IMR-90 (cell line): ENCODE results near the gene LUZP1. TPM values are rescaled to one million over a fixed set of nuclear protein-coding genes. Genes with fewer than 3 reads are reported as not detected.

Source experiments
- ATAC-seq: fragments of 200-7000 bp; cut with Tn5 transposase; 2 replicates; pipeline ENCODE4 v1.9.1; 2020; ENCODE audit warnings: low read depth, mild to moderate bottlenecking, moderate library complexity
- BruUV-seq: library from RNA; stranded (reverse); fragments of 400-500 nt; replicated peaks from 2 replicates; lab custom pipeline; 2021; lab: Mats Ljungman, UMichigan
- CTCF ChIA-PET: fragments of 300-600 bp; formaldehyde crosslinking; extraction: SDS; loops from one replicate; lab custom pipeline; 2021; ENCODE audit warnings: antibody characterized with exemption; lab: Yijun Ruan, JAX
- POLR2A ChIA-PET: fragments of 300-600 bp; sonication (Branson Sonifier 250); formaldehyde crosslinking; loops from one replicate; lab custom pipeline; 2022; ENCODE audit warnings: antibody characterized with exemption; ENCODE audit not compliant: unreplicated experiment; lab: Charles Lee
- DNase-seq: peaks from one replicate; pipeline ENCODE4 v3.0.0; 2013
- H2AFZ ChIP-seq: replicated peaks from 2 replicates; pipeline ENCODE3; 2013; ENCODE audit warnings: low read length, mild to moderate bottlenecking; ENCODE audit not compliant: poor library complexity
- H2AK5ac ChIP-seq: 2 replicates; pipeline ENCODE4 v1.6.1; 2013; ENCODE audit warnings: low read depth, low read length, inconsistent platforms
- H2AK9ac ChIP-seq: replicated peaks from 2 replicates; pipeline ENCODE3; 2013; ENCODE audit warnings: mild to moderate bottlenecking, low read depth, low read length, moderate library complexity; ENCODE audit not compliant: poor library complexity
- H2BK120ac ChIP-seq: 2 replicates; pipeline ENCODE4 v1.6.1; 2013; ENCODE audit warnings: low read depth, low read length, inconsistent platforms
- H2BK15ac ChIP-seq: 3 replicates; pipeline ENCODE4 v1.6.1; 2013; ENCODE audit warnings: low read depth, low read length, inconsistent platforms
- H2BK20ac ChIP-seq: 2 replicates; pipeline ENCODE4 v1.6.1; 2013; ENCODE audit warnings: low read depth, mild to moderate bottlenecking, inconsistent platforms, low read length, moderate library complexity
- H2BK5ac ChIP-seq: 2 replicates; pipeline ENCODE4 v1.6.1; 2013; ENCODE audit warnings: mild to moderate bottlenecking, low read depth, low read length, inconsistent platforms; ENCODE audit not compliant: poor library complexity, severe bottlenecking
- H3K14ac ChIP-seq: replicated peaks from 2 replicates; pipeline ENCODE4 v1.6.1; 2013; ENCODE audit warnings: low read depth, low read length, inconsistent platforms
- H3K18ac ChIP-seq: 2 replicates; pipeline ENCODE4 v1.6.1; 2013; ENCODE audit warnings: low read depth, low read length, control low read depth
- H3K23ac ChIP-seq: 2 replicates; pipeline ENCODE4 v1.6.1; 2013; ENCODE audit warnings: low read depth, low read length, inconsistent platforms
- H3K27ac ChIP-seq: 2 replicates; pipeline ENCODE4 v1.5.1; 2013; ENCODE audit warnings: mild to moderate bottlenecking, control low read depth, low read length; ENCODE audit not compliant: insufficient read depth
- H3K27me3 ChIP-seq: 2 replicates; pipeline ENCODE4 v1.6.1; 2013; ENCODE audit warnings: low read length; ENCODE audit not compliant: control insufficient read depth, insufficient read depth
- H3K36me3 ChIP-seq: 2 replicates; pipeline ENCODE4 v1.6.1; 2013; ENCODE audit warnings: low read length, mixed read lengths; ENCODE audit not compliant: control insufficient read depth, insufficient read depth
- H3K4ac ChIP-seq: 2 replicates; pipeline ENCODE4 v1.6.1; 2013; ENCODE audit warnings: low read depth, low read length, inconsistent platforms
- H3K4me1 ChIP-seq: 2 replicates; pipeline ENCODE4 v1.6.1; 2013; ENCODE audit warnings: low read length, mixed read lengths; ENCODE audit not compliant: control insufficient read depth, insufficient read depth
- H3K4me2 ChIP-seq: 2 replicates; pipeline ENCODE4 v1.6.1; 2013; ENCODE audit warnings: low read depth, mild to moderate bottlenecking, control low read depth, low read length, moderate library complexity
- H3K4me3 ChIP-seq: 2 replicates; pipeline ENCODE4 v1.5.1; 2013; ENCODE audit warnings: low read depth, mild to moderate bottlenecking, control low read depth, low read length, moderate library complexity; ENCODE audit not compliant: insufficient read depth
- H3K56ac ChIP-seq: 2 replicates; pipeline ENCODE4 v1.6.1; 2013; ENCODE audit warnings: low read length, inconsistent platforms; ENCODE audit not compliant: insufficient read depth; ENCODE audit errors: extremely low read depth
- H3K79me1 ChIP-seq, 2 experiments: 2 replicates each; pipeline ENCODE4 v1.6.1; 2013; ENCODE audit warnings: low read length in 2 of 2, inconsistent platforms in 1 of 2, low read depth in 1 of 2
- H3K9ac ChIP-seq: 2 replicates; pipeline ENCODE4 v1.6.1; 2013; ENCODE audit warnings: low read depth, low read length, control low read depth
- H3K9me1 ChIP-seq: 2 replicates; pipeline ENCODE4 v1.6.1; 2013; ENCODE audit warnings: low read length, inconsistent platforms; ENCODE audit not compliant: insufficient read depth
- H3K9me3 ChIP-seq: 2 replicates; pipeline ENCODE4 v1.6.1; 2013; ENCODE audit warnings: low read length; ENCODE audit not compliant: control insufficient read depth, insufficient read depth
- H4K20me1 ChIP-seq: 2 replicates; pipeline ENCODE4 v1.6.1; 2013; ENCODE audit warnings: low read length, inconsistent platforms; ENCODE audit not compliant: insufficient read depth
- H4K5ac ChIP-seq: 2 replicates; pipeline ENCODE4 v1.6.1; 2013; ENCODE audit warnings: mild to moderate bottlenecking, low read depth, low read length, control low read depth
- H4K8ac ChIP-seq, 2 experiments: 2 replicates each; pipeline ENCODE4 v1.6.1; 2013; ENCODE audit warnings: low read depth in 2 of 2, low read length in 2 of 2, control low read depth in 1 of 2, inconsistent platforms in 1 of 2
- H4K91ac ChIP-seq: 2 replicates; pipeline ENCODE4 v1.6.1; 2013; ENCODE audit warnings: low read depth, low read length, inconsistent platforms; ENCODE audit not compliant: insufficient read depth
- CHD1 ChIP-seq: IDR thresholded peaks from 2 replicates; pipeline ENCODE4 v1.6.1; 2012; ENCODE audit warnings: low read depth, low read length, improper control_type of control experiment
- NFE2L2 ChIP-seq: fragments of 150-350 bp; IDR thresholded peaks from 2 replicates; pipeline ENCODE4 v1.6.1; 2016; ENCODE audit warnings: low read depth, mild to moderate bottlenecking, low read length
- POLR2A ChIP-seq: IDR thresholded peaks from 2 replicates; pipeline ENCODE4 v1.6.1; 2012; ENCODE audit warnings: mild to moderate bottlenecking, low read depth, low read length
- WGBS, 2 experiments: methylation state at CpG; one replicate each; pipeline versions ENCODE4 v1.1.5 to v1.1.7; 2013; ENCODE audit warnings: missing lambda C conversion rate in 2 of 2; ENCODE audit not compliant: insufficient read length in 1 of 2; ENCODE audit errors: extremely low coverage in 2 of 2; 5-methylcytosine and 5-hydroxymethylcytosine counted together
- dilution Hi-C: fragments of 300-500 bp; cut with HindIII; formaldehyde crosslinking; loops from one replicate; pipeline ENCODE4 v1.14.3; 2018; ENCODE audit warnings: low sequenced_read_pairs; ENCODE audit not compliant: unreplicated experiment
- in situ Hi-C: fragments of 300-500 bp; cut with MboI; formaldehyde crosslinking; loops from 3 replicates; pipeline ENCODE4 v1.14.3; 2019; ENCODE audit warnings: low sequenced_read_pairs, inconsistent platforms, mixed read lengths
- intact Hi-C: fragments of 100-400 bp; cut with micrococcal nuclease; formaldehyde crosslinking; loops from 2 replicates; pipeline ENCODE4 v1.10.0; 2022
- polyA plus RNA-seq, 3 experiments: library from polyadenylated mRNA; depleted of rRNA; stranded (reverse); fragments of >200 nt; gene quantifications; 2 replicates each; pipeline ENCODE4 v1.2.3, GENCODE V29; 2012; ENCODE audit warnings: low replicate concordance in 1 of 3
- total RNA-seq: library from RNA; depleted of rRNA; stranded (reverse); fragments of >200 nt; gene quantifications from 2 replicates; pipeline ENCODE4 v1.2.3, GENCODE V29; 2012

LUZP1 gene
- total and polyA plus RNA-seq, 2 of the 4 experiments (the other 2 are of a cell fraction): 13.1 to 31.7 TPM

DNA sequence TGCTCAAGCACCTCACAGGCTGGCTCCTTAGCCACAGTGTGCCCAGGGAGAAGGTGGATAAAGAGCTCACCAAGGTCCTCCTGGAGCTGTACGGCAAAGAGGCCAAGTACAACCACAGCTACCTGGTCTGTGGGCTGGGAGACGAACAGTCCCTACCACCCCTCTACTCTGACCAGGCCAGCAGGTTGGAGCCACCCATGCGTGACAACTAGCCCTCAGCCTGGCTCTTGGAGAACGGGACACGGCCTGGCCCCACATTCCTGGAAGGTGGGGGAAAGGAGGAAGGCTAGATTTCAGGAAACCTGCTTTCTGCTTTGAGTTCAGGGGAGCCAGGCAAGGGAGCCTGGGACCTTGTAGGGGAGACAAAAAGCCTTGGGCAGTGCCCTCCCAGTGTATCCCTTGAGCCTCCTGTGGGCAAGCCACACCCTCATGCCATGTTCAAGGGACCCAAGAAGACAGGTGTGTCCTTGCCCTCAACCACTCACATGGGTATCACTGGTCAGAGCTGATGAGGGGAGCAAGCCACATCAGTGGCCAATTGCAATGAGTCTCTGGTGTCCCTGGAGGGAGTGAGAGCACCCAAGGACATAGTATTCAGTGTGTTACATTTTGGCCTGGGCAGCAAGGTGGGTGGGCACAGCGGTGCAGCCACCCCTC, 27.6 kb downstream of the LUZP1 start:
- Histone ChIP-seq H3K79me1 (peaks cover 29 to 88% of the 10 kb centered on the region in 2 experiments), H2BK120ac (no peak overlapping the region), H2AK5ac (no peak overlapping the region), H3K23ac (no peak overlapping the region), H3K18ac (no peak overlapping the region), H3K14ac (no peak overlapping the region), H3K27ac (no peak overlapping the region), H3K4me3 (no peak overlapping the region), H4K8ac (no peak overlapping the region), H4K5ac (no peak overlapping the region), H4K20me1 (peaks cover 88% of the 10 kb centered on the region), H3K9me3 (no peaks in the 10 kb centered on the region), H3K9me1 (peaks cover 28% of the 10 kb centered on the region), H3K4me2 (no peak overlapping the region), H3K27me3 (no peaks in the 10 kb centered on the region), H2BK5ac (no peak overlapping the region), H2AFZ (peak overlapping the region; percentile 14), H2BK20ac (no peak overlapping the region), H2AK9ac (no peak overlapping the region), H3K9ac (no peak overlapping the region), H3K56ac (no peak overlapping the region), H3K36me3 (peaks cover 4% of the 10 kb centered on the region; the same call in 1 of the 2 replicates), H4K91ac (no peak overlapping the region), H3K4me1 (no peaks in the 10 kb centered on the region), H2BK15ac (no peak overlapping the region), H3K4ac (no peak overlapping the region)
- in situ Hi-C loops (no loop called here), dilution Hi-C loops (no loop called here), intact Hi-C loops (no loop called here)
- TF ChIP-seq POLR2A (no peak), NFE2L2 (no peak), CHD1 (no peak)
- ChIA-PET CTCF (interaction anchor here (1.4 kb wide), 1 partner anchor 42 kb away, joined by 3 read pairs; no protein-coding TSS in a partner anchor), POLR2A (no interaction called here)
- DNase-seq (no peak), ATAC-seq (no peak)
- whole genome bisulfite sequencing, 2 experiments: no CpG with 5 or more reads among the region's 6 CpGs
- no TSS peak for BruUV-seq
